OCI-LY3 (cell line): ENCODE measurements around the gene HELZ2.

Experiments
- H2AFZ ChIP-seq: fragments of 200-600, 300-600 bp; shearing (Covaris generic); 2 replicates; pipeline ENCODE4 v1.6.0; 2014; ENCODE audit warnings: antibody characterized with exemption, low read depth, low read length
- H3K27ac ChIP-seq: fragments of 200-600, 300-600 bp; sonication (generic); 2 replicates; pipeline ENCODE4 v1.5.1; 2014; ENCODE audit warnings: mild to moderate bottlenecking, low read length, moderate library complexity, mixed read lengths
- H3K27me3 ChIP-seq: fragments of 200-600, 300-600 bp; sonication (generic); 2 replicates; pipeline ENCODE4 v1.6.1; 2014; ENCODE audit warnings: low read depth, low read length, mixed read lengths
- H3K36me3 ChIP-seq: fragments of 200-600, 300-600 bp; sonication (generic); replicated peaks from 2 replicates; pipeline ENCODE3; 2014; ENCODE audit warnings: low read depth, low read length, mixed read lengths
- H3K4me1 ChIP-seq: fragments of 300-600, 200-600 bp; sonication (generic); 2 replicates; pipeline ENCODE4 v1.6.1; 2014; ENCODE audit warnings: low read length, mixed read lengths
- H3K4me2 ChIP-seq: fragments of 200-600, 300-600 bp; sonication (generic); 2 replicates; pipeline ENCODE4 v1.6.1; 2014; ENCODE audit warnings: low read length, mixed read lengths
- H3K4me3 ChIP-seq: fragments of 300-600, 200-600 bp; sonication (generic); 2 replicates; pipeline ENCODE4 v1.5.1; 2014; ENCODE audit warnings: antibody characterized with exemption, mild to moderate bottlenecking, low read length, moderate library complexity
- H3K79me2 ChIP-seq: fragments of 300-600, 200-600 bp; shearing (Covaris generic); 2 replicates; pipeline ENCODE4 v1.6.1; 2014; ENCODE audit warnings: mild to moderate bottlenecking, low read length, mixed read lengths
- H3K9ac ChIP-seq: fragments of 300-600, 200-600 bp; shearing (Covaris generic); 2 replicates; pipeline ENCODE4 v1.6.0; 2014; ENCODE audit warnings: mild to moderate bottlenecking, low read length, moderate library complexity
- H3K9me3 ChIP-seq: fragments of 200-600, 300-600 bp; shearing (Covaris generic); 2 replicates; pipeline ENCODE4 v1.6.1; 2014; ENCODE audit warnings: low read length, mixed read lengths; ENCODE audit not compliant: insufficient read depth
- H4K20me1 ChIP-seq: fragments of 200-600, 300-600 bp; sonication (generic); 2 replicates; pipeline ENCODE4 v1.6.1; 2016; ENCODE audit warnings: low read length, mixed read lengths; ENCODE audit not compliant: insufficient read depth
- EZH2phosphoT487 ChIP-seq: fragments of 200-600 bp; shearing (Covaris generic); IDR thresholded peaks from 2 replicates; pipeline ENCODE4 v1.6.1; 2018; ENCODE audit warnings: antibody characterized with exemption, mixed run types, low read depth
- TF ChIP-seq, protein P1 (sequence below): fragments of 200-600, 300-600 bp; sonication (generic); IDR thresholded peaks from 2 replicates; pipeline ENCODE4 v1.5.1; 2014; ENCODE audit warnings: antibody characterized with exemption, low read length, low read depth

Gene HELZ2

GRCh38 chr20:63570281-63571086, 3.6 kb downstream of the HELZ2 start:
- Histone ChIP-seq H3K4me3 (no peak overlapping the region), H3K27ac (no peak overlapping the region), H3K4me1 (peaks cover 33% of the 10 kb centered on the region), H3K4me2 (no peak overlapping the region), H3K9ac (no peak overlapping the region), H3K27me3 (peaks cover 76% of the 10 kb centered on the region), H3K36me3 (no peaks in the 10 kb centered on the region), H2AFZ (no peak overlapping the region), H3K79me2 (no peaks in the 10 kb centered on the region), H3K9me3 (no peaks in the 10 kb centered on the region), H4K20me1 (peaks cover 53% of the 10 kb centered on the region)
- no peak for TF ChIP-seq EZH2phosphoT487

GRCh38 chr20:63568986-63569949, 4.8 kb downstream of the HELZ2 start:
- Histone ChIP-seq H3K4me3 (no peak overlapping the region), H4K20me1 (peaks cover 58% of the 10 kb centered on the region), H3K4me1 (peaks cover 30% of the 10 kb centered on the region), H3K27me3 (peaks cover 68% of the 10 kb centered on the region), H3K9ac (no peak overlapping the region), H3K27ac (no peak overlapping the region), H3K79me2 (no peaks in the 10 kb centered on the region), H2AFZ (no peak overlapping the region), H3K4me2 (peak overlapping the region; percentile 68), H3K9me3 (no peaks in the 10 kb centered on the region), H3K36me3 (no peaks in the 10 kb centered on the region)
- no peak for TF ChIP-seq EZH2phosphoT487
- TF ChIP-seq, protein P1, sequence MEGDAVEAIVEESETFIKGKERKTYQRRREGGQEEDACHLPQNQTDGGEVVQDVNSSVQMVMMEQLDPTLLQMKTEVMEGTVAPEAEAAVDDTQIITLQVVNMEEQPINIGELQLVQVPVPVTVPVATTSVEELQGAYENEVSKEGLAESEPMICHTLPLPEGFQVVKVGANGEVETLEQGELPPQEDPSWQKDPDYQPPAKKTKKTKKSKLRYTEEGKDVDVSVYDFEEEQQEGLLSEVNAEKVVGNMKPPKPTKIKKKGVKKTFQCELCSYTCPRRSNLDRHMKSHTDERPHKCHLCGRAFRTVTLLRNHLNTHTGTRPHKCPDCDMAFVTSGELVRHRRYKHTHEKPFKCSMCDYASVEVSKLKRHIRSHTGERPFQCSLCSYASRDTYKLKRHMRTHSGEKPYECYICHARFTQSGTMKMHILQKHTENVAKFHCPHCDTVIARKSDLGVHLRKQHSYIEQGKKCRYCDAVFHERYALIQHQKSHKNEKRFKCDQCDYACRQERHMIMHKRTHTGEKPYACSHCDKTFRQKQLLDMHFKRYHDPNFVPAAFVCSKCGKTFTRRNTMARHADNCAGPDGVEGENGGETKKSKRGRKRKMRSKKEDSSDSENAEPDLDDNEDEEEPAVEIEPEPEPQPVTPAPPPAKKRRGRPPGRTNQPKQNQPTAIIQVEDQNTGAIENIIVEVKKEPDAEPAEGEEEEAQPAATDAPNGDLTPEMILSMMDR: no peak

- Histone ChIP-seq H3K4me3 (peak overlapping the region; percentile 46), H3K9ac (no peak overlapping the region), H3K79me2 (no peaks in the 10 kb centered on the region), H3K27me3 (peaks cover 64% of the 10 kb centered on the region), H3K4me1 (peaks cover 27% of the 10 kb centered on the region), H3K36me3 (no peaks in the 10 kb centered on the region), H3K4me2 (peak overlapping the region; percentile 68), H4K20me1 (peaks cover 60% of the 10 kb centered on the region), H3K27ac (no peak overlapping the region), H3K9me3 (no peaks in the 10 kb centered on the region), H2AFZ (no peak overlapping the region)
- TF ChIP-seq, protein P1: no peak
- TF ChIP-seq EZH2phosphoT487: no peak
These were observed 5.7 kb downstream of the HELZ2 start for GRCh38 chr20:63568170-63568981.

- Histone ChIP-seq H3K4me2 (peak overlapping the region; percentile 68), H2AFZ (no peak overlapping the region), H3K9ac (no peak overlapping the region), H3K9me3 (no peaks in the 10 kb centered on the region), H4K20me1 (peaks cover 66% of the 10 kb centered on the region), H3K79me2 (no peaks in the 10 kb centered on the region), H3K27me3 (peaks cover 56% of the 10 kb centered on the region), H3K4me1 (peaks cover 25% of the 10 kb centered on the region), H3K4me3 (peak overlapping the region; percentile 46), H3K36me3 (no peaks in the 10 kb centered on the region), H3K27ac (no peak overlapping the region)
- TF ChIP-seq, protein P1: no peak
- TF ChIP-seq EZH2phosphoT487: 0 out of 2 replicates have a peak, but pooled peaks have one; percentile 56
These were observed 6.5 kb downstream of the HELZ2 start for GRCh38 chr20:63567386-63568169.
